ENCODE data around the gene SP140. TPM values are rescaled to one million over a fixed set of nuclear protein-coding genes. Genes with fewer than 3 reads are reported as not detected.

The SP140 gene
- total RNA-seq, 1 donor from 2014 or later = 0.80 TPM

DNA sequence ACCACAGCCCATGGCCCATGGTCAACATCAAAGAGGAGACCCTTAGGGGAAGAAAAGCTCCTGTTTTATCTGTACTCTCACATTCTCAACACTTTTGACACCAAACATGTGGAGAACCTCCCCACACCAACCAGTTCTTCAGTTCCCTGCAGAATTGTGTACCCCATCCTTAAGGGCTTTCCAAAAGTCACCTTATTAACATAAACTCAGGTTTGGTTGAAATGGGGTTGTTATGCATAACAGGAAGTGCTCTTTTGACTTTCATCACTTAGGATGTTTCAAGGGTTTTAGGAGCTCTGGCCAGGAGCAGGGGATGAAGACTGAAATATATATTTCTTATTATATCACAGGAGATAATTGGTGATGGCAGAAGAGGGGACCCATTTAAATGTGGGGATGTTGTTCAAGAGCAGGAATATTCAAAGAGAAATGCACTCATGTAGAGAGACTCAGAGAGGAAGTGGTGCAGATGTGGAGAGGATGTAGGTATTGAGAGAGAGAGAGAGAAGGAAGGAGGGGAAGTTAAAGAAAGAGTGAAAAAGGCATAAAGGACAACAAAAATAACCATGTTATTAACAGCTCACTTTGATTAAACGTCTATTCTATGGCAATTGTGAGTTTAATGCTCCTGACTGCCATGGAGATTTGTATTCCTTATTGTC is 136.6 kb downstream of the SP140 start:
- DNase-seq (ENCODE audit: low read depth) = no peak

Other genes starting within 250 kb of the SP140 start
- gene SLC16A14, start 156.8 kb upstream of the SP140 start, total RNA-seq = 0.52 and 0.80 TPM in 2 replicates
- 14.8 and 15.1 TPM in 2 replicates for gene SP110, start 5.8 kb upstream of the SP140 start, total RNA-seq
- gene SP140L, start 101.5 kb downstream of the SP140 start, total RNA-seq = 9.7 and 14.4 TPM in 2 replicates
- gene SP100, start 190.5 kb downstream of the SP140 start, total RNA-seq = 55.3 and 92.6 TPM in 2 replicates

All from myocyte (in vitro differentiated cells).